ENCODE results near the gene CEP63. TPM values are rescaled to one million over a fixed set of nuclear protein-coding genes. Genes with fewer than 3 reads are reported as not detected.

Gene CEP63
- polyA plus RNA-seq, 1 donor from 2014 or later = 14.1 TPM

GRCh38 chr3:134522541-134522940, 36.7 kb downstream of the CEP63 start:
- H3K9me2 ChIP-seq (ENCODE audit: insufficient read depth, low read length) = no peaks in the 10 kb centered on the region
- no peaks in the 10 kb centered on the region for H3F3A ChIP-seq (ENCODE audit: insufficient read depth, low read length, poor library complexity, severe bottlenecking)
- no peak overlapping the region for H3K27ac ChIP-seq (ENCODE audit: low read length)
- TF ChIP-seq REST (IDR thresholded peaks at IDR 0.05; ENCODE audit: borderline replicate concordance) = no peak
- TF ChIP-seq TAF1 (IDR thresholded peaks at IDR 0.05; ENCODE audit: low read depth) = no peak
- no peak for TF ChIP-seq MXI1 (conservative IDR thresholded peaks at IDR 0.05; ENCODE audit: poor library complexity, severe bottlenecking)
- no peak for TF ChIP-seq POLR2AphosphoS5 (IDR thresholded peaks at IDR 0.05)
- no peak for TF ChIP-seq RAD21 (conservative IDR thresholded peaks at IDR 0.05)
- no peak for TF ChIP-seq EZH2 (IDR thresholded peaks at IDR 0.05; ENCODE audit: borderline replicate concordance, insufficient read depth, low read length, poor library complexity, severe bottlenecking)
- TF ChIP-seq EP300 (conservative IDR thresholded peaks at IDR 0.05; ENCODE audit: poor library complexity, severe bottlenecking) = no peak
- TF ChIP-seq SMC3 (conservative IDR thresholded peaks at IDR 0.05; ENCODE audit: poor library complexity) = no peak
- no peak for TF ChIP-seq CTCF (IDR thresholded peaks at IDR 0.05; ENCODE audit: poor library complexity, severe bottlenecking)
- no peaks in the 10 kb centered on the region for H3K79me2 ChIP-seq (replicated peaks; ENCODE audit: insufficient read depth, low read length)
- H4K20me1 ChIP-seq (ENCODE audit: insufficient read depth) = no peaks in the 10 kb centered on the region
- H3K4me2 ChIP-seq (ENCODE audit: low read length) = no peak overlapping the region
- H2AFZ ChIP-seq (ENCODE audit: low read depth, low read length) = no peak overlapping the region
- peaks cover 5% of the 10 kb centered on the region for H3K9me3 ChIP-seq (ENCODE audit: low read length)
- H3K4me3 ChIP-seq (ENCODE audit: low read length) = no peak overlapping the region
- no peaks in the 10 kb centered on the region for H3K36me3 ChIP-seq (ENCODE audit: insufficient read depth, low read length)
- no peaks in the 10 kb centered on the region for H3K27me3 ChIP-seq (ENCODE audit: insufficient read depth, low read depth, low read length)
- H3K9ac ChIP-seq (ENCODE audit: low read length) = no peak overlapping the region

- no peaks in the 10 kb centered on the region for H3K79me2 ChIP-seq (replicated peaks; ENCODE audit: insufficient read depth, low read length)
Observed at GRCh38 chr3:134525293-134525692, 39.4 kb downstream of the CEP63 start.

More at GRCh38 chr3:134525293-134525692, 39.4 kb downstream of the CEP63 start:
- H3K27ac ChIP-seq (ENCODE audit: low read length) = no peak overlapping the region
- no peak overlapping the region for H3K4me2 ChIP-seq (ENCODE audit: low read length)
- no peaks in the 10 kb centered on the region for H3K36me3 ChIP-seq (ENCODE audit: insufficient read depth, low read length)
- no peak overlapping the region for H3K9ac ChIP-seq (ENCODE audit: low read length)
- H3K4me3 ChIP-seq (ENCODE audit: low read length) = no peak overlapping the region
- no peaks in the 10 kb centered on the region for H3K27me3 ChIP-seq (ENCODE audit: insufficient read depth, low read depth, low read length)
- peaks cover 5% of the 10 kb centered on the region for H3K9me3 ChIP-seq (ENCODE audit: low read length)
- no peaks in the 10 kb centered on the region for H3K9me2 ChIP-seq (ENCODE audit: insufficient read depth, low read length)
- no peak overlapping the region for H2AFZ ChIP-seq (ENCODE audit: low read depth, low read length)
- H3F3A ChIP-seq (ENCODE audit: insufficient read depth, low read length, poor library complexity, severe bottlenecking) = no peaks in the 10 kb centered on the region
- H4K20me1 ChIP-seq (ENCODE audit: insufficient read depth) = no peaks in the 10 kb centered on the region
- TF ChIP-seq POLR2AphosphoS5 (IDR thresholded peaks at IDR 0.05) (no peak), REST (IDR thresholded peaks at IDR 0.05; ENCODE audit: borderline replicate concordance) (no peak), CTCF (IDR thresholded peaks at IDR 0.05; ENCODE audit: poor library complexity, severe bottlenecking) (no peak), TAF1 (IDR thresholded peaks at IDR 0.05; ENCODE audit: low read depth) (no peak), EZH2 (IDR thresholded peaks at IDR 0.05; ENCODE audit: borderline replicate concordance, insufficient read depth, low read length, poor library complexity, severe bottlenecking) (no peak), MXI1 (conservative IDR thresholded peaks at IDR 0.05; ENCODE audit: poor library complexity, severe bottlenecking) (no peak), SMC3 (conservative IDR thresholded peaks at IDR 0.05; ENCODE audit: poor library complexity) (no peak), EP300 (conservative IDR thresholded peaks at IDR 0.05; ENCODE audit: poor library complexity, severe bottlenecking) (no peak), RAD21 (conservative IDR thresholded peaks at IDR 0.05) (no peak)
